T-cell (primary cell): ENCODE results near the gene TLDC2. TPM values are rescaled to one million over a fixed set of nuclear protein-coding genes. Genes with fewer than 3 reads are reported as not detected.

Experiments used
- ATAC-seq, 4 experiments: fragments of 200-7000 bp in 3 of 4; fragments of 150-1000 bp in 1 of 4; cut with Tn5 transposase; replicated peaks in 1 of 4; 1 replicate in 3 of 4; 2 replicates in 1 of 4; pipeline ENCODE4 v1.10.0; 2021; ENCODE audit warnings: moderate library complexity in 3 of 4, mild to moderate bottlenecking in 2 of 4, moderate number of reproducible peaks in 1 of 4
- CTCF ChIA-PET, 2 donors: fragments of 300-600 bp; sonication (Branson Sonifier 250); formaldehyde crosslinking; loops; one replicate each; lab custom pipeline; 2022; ENCODE audit warnings: antibody characterized with exemption in 2 of 2; lab: Charles Lee
- POLR2A ChIA-PET, 2 donors: fragments of 300-600 bp; sonication (Branson Sonifier 250); formaldehyde crosslinking; loops; one replicate each; lab custom pipeline; 2022; ENCODE audit warnings: antibody characterized with exemption in 2 of 2; lab: Charles Lee
- DNase-seq, 35 experiments: peaks; one replicate each; pipeline versions ENCODE4 v3.0.0 to v3.0.0-alpha.2; 2013 to 2023
- H3K27ac ChIP-seq: one replicate; pipeline ENCODE4 v1.5.1; 2013; ENCODE audit warnings: low read length
- H3K27me3 ChIP-seq, 2 experiments: replicated peaks in 1 of 2; 1 replicate in 1 of 2; 2 replicates in 1 of 2; pipeline versions ENCODE4 v1.6.1 to v1.7.0; 2013; ENCODE audit warnings: low read length in 1 of 2, mixed read lengths in 1 of 2; ENCODE audit not compliant: control insufficient read depth in 2 of 2, insufficient read depth in 2 of 2; ENCODE audit errors: extremely low read depth in 1 of 2
- H3K36me3 ChIP-seq, 2 donors: 1 replicate in 1 of 2; 2 replicates in 1 of 2; pipeline versions ENCODE4 v1.6.1 to v1.7.0; 2013; ENCODE audit warnings: low read length in 1 of 2; ENCODE audit not compliant: control insufficient read depth in 2 of 2, insufficient read depth in 1 of 2; ENCODE audit errors: extremely low read depth in 1 of 2
- H3K4me1 ChIP-seq, 2 experiments: 1 replicate in 1 of 2; 2 replicates in 1 of 2; pipeline versions ENCODE4 v1.6.1 to v1.7.0; 2013; ENCODE audit warnings: low read length in 2 of 2, mixed read lengths in 1 of 2; ENCODE audit not compliant: insufficient read depth in 2 of 2, control insufficient read depth in 1 of 2; ENCODE audit errors: extremely low read depth in 1 of 2
- H3K4me3 ChIP-seq, 2 donors: 1 replicate in 1 of 2; 2 replicates in 1 of 2; pipeline versions ENCODE4 v1.5.1 to v1.7.0; 2013; ENCODE audit warnings: mild to moderate bottlenecking in 2 of 2, low read length in 1 of 2, moderate library complexity in 1 of 2; ENCODE audit not compliant: control insufficient read depth in 1 of 2; ENCODE audit errors: extremely low read depth in 1 of 2
- H3K9me3 ChIP-seq: 2 replicates; pipeline ENCODE4 v1.7.0; 2013
- H3K27ac Mint-ChIP-seq, 2 donors: one replicate each; pipeline ENCODE4 v1.8.0; 2020 to 2021; ENCODE audit warnings: mild to moderate bottlenecking in 2 of 2, mixed read lengths in 2 of 2
- H3K27me3 Mint-ChIP-seq, 2 donors: one replicate each; pipeline ENCODE4 v1.8.0; 2021 to 2022; ENCODE audit warnings: mixed read lengths in 2 of 2
- H3K36me3 Mint-ChIP-seq: one replicate; pipeline ENCODE4 v1.8.0; 2021; ENCODE audit warnings: mixed read lengths
- H3K4me1 Mint-ChIP-seq, 3 donors: one replicate each; pipeline ENCODE4 v1.8.0; 2020 to 2022; ENCODE audit warnings: mixed read lengths in 3 of 3, mild to moderate bottlenecking in 1 of 3
- H3K4me3 Mint-ChIP-seq, 3 donors: one replicate each; pipeline ENCODE4 v1.8.0; 2020 to 2022; ENCODE audit warnings: mild to moderate bottlenecking in 3 of 3, mixed read lengths in 3 of 3, moderate library complexity in 3 of 3
- H3K9me3 Mint-ChIP-seq, 3 donors: one replicate each; pipeline ENCODE4 v1.8.0; 2020 to 2022; ENCODE audit warnings: mixed read lengths in 3 of 3
- WGBS: methylation state at CpG from one replicate; pipeline ENCODE4 v1.1.5; 2013; ENCODE audit warnings: missing lambda C conversion rate; ENCODE audit not compliant: insufficient coverage; 5-methylcytosine and 5-hydroxymethylcytosine counted together
- total RNA-seq, 35 experiments: library from RNA in 6 of 35; stranded (reverse) in 6 of 35; fragments of 120-200 nt in 1 of 35; gene quantifications; one replicate each; pipeline versions ENCODE4 v1.2.1 to v1.2.4 and lab custom pipeline; 2013 to 2026

TLDC2 gene
- total RNA-seq, 5 donors from 2014 or later (not counting 1 experiment from before 2014, with no cell fraction given) = 0.33 TPM; not detected in 4

GRCh38 chr20:36848677-36849076 is 27.3 kb upstream of the TLDC2 start:
- no peak for ATAC-seq

GRCh38 chr20:36849333-36850065 is 26.4 kb upstream of the TLDC2 start:
- Histone ChIP-seq H3K4me3 (no peak overlapping the region), H3K27ac (no peak overlapping the region), H3K4me1 (peaks cover 0 to 6% of the 10 kb centered on the region in 2 experiments), H3K9me3 (no peaks in the 10 kb centered on the region), H3K27me3 (peaks cover 0 to 3% of the 10 kb centered on the region in 2 experiments), H3K36me3 (peaks cover 0 to 8% of the 10 kb centered on the region in 2 donors)
- DNase-seq (no peak), ATAC-seq (no peak)
- H3K4me3 Mint-ChIP-seq = no peak overlapping the region
- H3K36me3 Mint-ChIP-seq = no peaks in the 10 kb centered on the region
- H3K27me3 Mint-ChIP-seq = no peaks in the 10 kb centered on the region
- H3K9me3 Mint-ChIP-seq = peaks cover 0 to 3% (median 0%) of the 10 kb centered on the region in 3 donors
- peaks cover 0 to 3% (median 0%) of the 10 kb centered on the region in 3 donors for H3K4me1 Mint-ChIP-seq
- no peak overlapping the region for H3K27ac Mint-ChIP-seq
- ChIA-PET POLR2A (no interaction called here), CTCF (no interaction called here)
- WGBS = 83% methylated on average over 7 of the region's 9 CpGs

More at GRCh38 chr20:36848677-36849076, 27.3 kb upstream of the TLDC2 start:
- no peaks in the 10 kb centered on the region for H3K36me3 Mint-ChIP-seq
- Histone ChIP-seq H3K9me3 (no peaks in the 10 kb centered on the region), H3K4me3 (no peak overlapping the region), H3K27me3 (peaks cover 0 to 3% of the 10 kb centered on the region in 2 experiments), H3K36me3 (peaks cover 0 to 5% of the 10 kb centered on the region in 2 donors), H3K27ac (no peak overlapping the region), H3K4me1 (peaks cover 0 to 13% of the 10 kb centered on the region in 2 experiments)
- no peak overlapping the region for H3K27ac Mint-ChIP-seq
- CTCF ChIA-PET = interaction anchor here in 1 of 2 donors (0.5 to 1.1 kb wide), 2 partner anchors 18 to 1720 kb away, joined by 3 to 4 read pairs; no protein-coding TSS in a partner anchor
- no peaks in the 10 kb centered on the region for H3K27me3 Mint-ChIP-seq
- DNase-seq = no peak
- H3K9me3 Mint-ChIP-seq = peaks cover 0 to 3% (median 0%) of the 10 kb centered on the region in 3 donors
- peaks cover 1 to 4% (median 2%) of the 10 kb centered on the region in 3 donors for H3K4me1 Mint-ChIP-seq
- POLR2A ChIA-PET = no interaction called here
- no peak overlapping the region for H3K4me3 Mint-ChIP-seq

- POLR2A ChIA-PET = no interaction called here
- Mint-ChIP-seq H3K9me3 (peaks cover 0 to 3% (median 0%) of the 10 kb centered on the region in 3 donors), H3K36me3 (no peaks in the 10 kb centered on the region), H3K4me1 (peaks cover 0 to 4% (median under 1%) of the 10 kb centered on the region in 3 donors), H3K27ac (no peak overlapping the region), H3K4me3 (no peak overlapping the region), H3K27me3 (no peaks in the 10 kb centered on the region)
- H3K27me3 ChIP-seq = peaks cover 0 to 5% of the 10 kb centered on the region in 2 experiments
- no peak for ATAC-seq
- no peak overlapping the region for H3K4me3 ChIP-seq
- H3K4me1 ChIP-seq = peaks cover under 1 to 5% of the 10 kb centered on the region in 2 experiments
- peaks cover 0 to 3% of the 10 kb centered on the region in 2 donors for H3K36me3 ChIP-seq
- H3K27ac ChIP-seq = no peak overlapping the region
- 86% methylated on average over 4 of the region's 6 CpGs for WGBS
- no peak for DNase-seq
- CTCF ChIA-PET = no interaction called here
- H3K9me3 ChIP-seq = no peaks in the 10 kb centered on the region
Observed at GRCh38 chr20:36850759-36851158, 25.2 kb upstream of the TLDC2 start.

GRCh38 chr20:36851490-36851889 is 24.4 kb upstream of the TLDC2 start:
- Histone ChIP-seq H3K4me1 (peaks cover 4 to 8% of the 10 kb centered on the region in 2 experiments), H3K36me3 (peaks cover 0 to 3% of the 10 kb centered on the region in 2 donors), H3K27me3 (peaks cover 0 to 5% of the 10 kb centered on the region in 2 experiments), H3K27ac (no peak overlapping the region), H3K9me3 (no peaks in the 10 kb centered on the region), H3K4me3 (no peak overlapping the region)
- CTCF ChIA-PET = no interaction called here
- ATAC-seq (no peak), DNase-seq (no peak)
- 100% methylated on average over 1 of the region's 2 CpGs for WGBS
- Mint-ChIP-seq H3K27ac (no peak overlapping the region), H3K4me3 (no peak overlapping the region), H3K4me1 (peaks cover 7 to 11% (median 7%) of the 10 kb centered on the region in 3 donors), H3K27me3 (no peaks in the 10 kb centered on the region), H3K9me3 (peaks cover 0 to 3% (median 0%) of the 10 kb centered on the region in 3 donors), H3K36me3 (no peaks in the 10 kb centered on the region)
- POLR2A ChIA-PET = no interaction called here

GRCh38 chr20:36852187-36852586 is 23.8 kb upstream of the TLDC2 start:
- Histone ChIP-seq H3K4me3 (no peak overlapping the region), H3K27ac (no peak overlapping the region), H3K4me1 (peaks cover 6 to 15% of the 10 kb centered on the region in 2 experiments), H3K36me3 (peaks cover 0 to 3% of the 10 kb centered on the region in 2 donors), H3K9me3 (no peaks in the 10 kb centered on the region), H3K27me3 (peaks cover 0 to 5% of the 10 kb centered on the region in 2 experiments)
- POLR2A ChIA-PET = no interaction called here
- peaks cover 14 to 18% (median 14%) of the 10 kb centered on the region in 3 donors for H3K4me1 Mint-ChIP-seq
- no peak overlapping the region for H3K27ac Mint-ChIP-seq
- no peak for ATAC-seq
- no peak overlapping the region for H3K4me3 Mint-ChIP-seq
- H3K9me3 Mint-ChIP-seq = peaks cover 0 to 3% (median 0%) of the 10 kb centered on the region in 3 donors
- CTCF ChIA-PET = no interaction called here
- H3K27me3 Mint-ChIP-seq = no peaks in the 10 kb centered on the region
- H3K36me3 Mint-ChIP-seq = no peaks in the 10 kb centered on the region
- 86% methylated on average over 11 of the region's 12 CpGs for WGBS
- DNase-seq = no peak

GRCh38 chr20:36854348-36855240 is 21.3 kb upstream of the TLDC2 start:
- Mint-ChIP-seq H3K27me3 (no peaks in the 10 kb centered on the region), H3K9me3 (peaks cover 0 to 3% (median 0%) of the 10 kb centered on the region in 3 donors), H3K27ac (no peak overlapping the region), H3K4me3 (no peak overlapping the region), H3K4me1 (peaks cover 15 to 21% (median 17%) of the 10 kb centered on the region in 3 donors), H3K36me3 (no peaks in the 10 kb centered on the region)
- peaks cover 0 to 3% of the 10 kb centered on the region in 2 donors for H3K36me3 ChIP-seq
- no peak for ATAC-seq
- ChIA-PET CTCF (interaction anchor here in 1 of 2 donors (1.0 kb wide), 1 partner anchor 63 kb away, joined by 4 read pairs; no protein-coding TSS in a partner anchor), POLR2A (interaction anchor here (0.6 kb wide), 2 partner anchors 26 to 131 kb away, joined by 6 to 10 read pairs; no protein-coding TSS in a partner anchor)
- peaks cover 0 to 7% of the 10 kb centered on the region in 2 experiments for H3K27me3 ChIP-seq
- no peak for DNase-seq
- peaks cover 6 to 18% of the 10 kb centered on the region in 2 experiments for H3K4me1 ChIP-seq
- H3K27ac ChIP-seq = no peak overlapping the region
- no peaks in the 10 kb centered on the region for H3K9me3 ChIP-seq
- no peak overlapping the region for H3K4me3 ChIP-seq
- 94% methylated on average over 16 of the region's 21 CpGs for WGBS
